K562 (cell line): ENCODE results near the gene RGR. TPM values are rescaled to one million over a fixed set of nuclear protein-coding genes. Genes with fewer than 3 reads are reported as not detected.

Experiments used
- ARHGAP35 ChIP-seq: fragments of 450-650 bp; IDR thresholded peaks from 2 replicates; pipeline ENCODE4 v1.6.1; 2018; ENCODE audit not compliant: partially characterized antibody
- CREB1 ChIP-seq, 2 experiments: sonication (generic) in 1 of 2; formaldehyde crosslinking in 1 of 2; IDR thresholded peaks; 2 replicates each; pipeline versions ENCODE4 v1.6.1 to v1.8.0; 2012 to 2022; ENCODE audit warnings: inconsistent platforms in 1 of 2, mild to moderate bottlenecking in 1 of 2, missing genetic modification reagents in 1 of 2, moderate library complexity in 1 of 2
- DDX20 ChIP-seq: fragments of 450-650 bp; IDR thresholded peaks from 2 replicates; pipeline ENCODE4 v1.6.1; 2016; ENCODE audit warnings: missing genetic modification characterization, low read depth, mild to moderate bottlenecking, missing compliant biosample characterization, moderate library complexity
- E2F8 ChIP-seq: fragments of 450-650 bp; IDR thresholded peaks from 2 replicates; pipeline ENCODE4 v1.7.1; 2018; ENCODE audit warnings: mild to moderate bottlenecking, low read depth; ENCODE audit not compliant: partially characterized antibody
- GMEB1 ChIP-seq: fragments of 250-450 bp; sonication (Bioruptor Pico); IDR thresholded peaks from 2 replicates; pipeline ENCODE4 v1.4.0; 2020; ENCODE audit warnings: mild to moderate bottlenecking
- GTF2A2 ChIP-seq: IDR thresholded peaks from 2 replicates; pipeline ENCODE4 v1.6.1; 2016; ENCODE audit warnings: mild to moderate bottlenecking, missing genetic modification characterization, missing compliant biosample characterization
- HMG20B ChIP-seq: fragments of 250-450 bp; sonication (Bioruptor Pico); IDR thresholded peaks from 2 replicates; pipeline ENCODE4 v1.5.0; 2021; ENCODE audit warnings: mild to moderate bottlenecking
- ILF3 ChIP-seq: fragments of 450-650 bp; IDR thresholded peaks from 2 replicates; pipeline ENCODE4 v1.6.1; 2018; ENCODE audit warnings: antibody characterized with exemption, mild to moderate bottlenecking, moderate library complexity, borderline replicate concordance
- NFYB ChIP-seq: IDR thresholded peaks from 2 replicates; pipeline ENCODE4 v1.6.1; 2011; ENCODE audit warnings: mild to moderate bottlenecking, moderate library complexity; ENCODE audit not compliant: insufficient read length; ENCODE audit errors: extremely low read depth
- NRF1 ChIP-seq, 2 experiments: fragments of 450-650 bp; IDR thresholded peaks in 1 of 2; conservative IDR thresholded peaks in 1 of 2; 2 replicates each; pipeline ENCODE4 v1.6.1; 2014; ENCODE audit warnings: mild to moderate bottlenecking in 2 of 2
- RBM14 ChIP-seq: fragments of 200-400 bp; formaldehyde crosslinking; IDR thresholded peaks from 2 replicates; pipeline ENCODE4 v1.6.1; 2018; ENCODE audit warnings: low read depth, mild to moderate bottlenecking, low read length, moderate library complexity, borderline replicate concordance; ENCODE audit not compliant: insufficient read depth
- RHOXF2B ChIP-seq: fragments of 250-450 bp; sonication (Bioruptor Pico); conservative IDR thresholded peaks from 2 replicates; pipeline ENCODE4 v1.5.1; 2021
- RUNX1 ChIP-seq: sonication (generic); IDR thresholded peaks from 2 replicates; pipeline ENCODE4 v1.6.1; 2016; ENCODE audit warnings: antibody characterized with exemption, low read depth
- SAP30 ChIP-seq: fragments of 200-600 bp; sonication (generic); IDR thresholded peaks from 2 replicates; pipeline ENCODE4 v1.6.1; 2012; ENCODE audit warnings: borderline replicate concordance, low read depth, mild to moderate bottlenecking, moderate library complexity, low read length, control low read depth, inconsistent platforms; ENCODE audit not compliant: insufficient read depth, poor library complexity, severe bottlenecking
- SNAPC5 ChIP-seq: fragments of 250-450 bp; sonication (Bioruptor Pico); IDR thresholded peaks from 2 replicates; pipeline ENCODE4 v1.8.0; 2021; ENCODE audit warnings: moderate library complexity, mild to moderate bottlenecking, inconsistent platforms
- TARDBP ChIP-seq: fragments of 450-650 bp; IDR thresholded peaks from 2 replicates; pipeline ENCODE4 v1.6.1; 2016
- TGIF2 ChIP-seq: sonication (generic); formaldehyde crosslinking; IDR thresholded peaks from 2 replicates; pipeline ENCODE4 v1.8.1; 2022; ENCODE audit warnings: mild to moderate bottlenecking, missing genetic modification reagents, moderate library complexity
- ZBED1 ChIP-seq: IDR thresholded peaks from 2 replicates; pipeline ENCODE4 v1.6.1; 2014
- ZBTB2 ChIP-seq: fragments of 450-650 bp; IDR thresholded peaks from 2 replicates; pipeline ENCODE4 v1.6.1; 2016; ENCODE audit warnings: antibody characterized with exemption
- ZNF134 ChIP-seq: fragments of 250-450 bp; sonication (Bioruptor Pico); conservative IDR thresholded peaks from 2 replicates; pipeline ENCODE4 v1.4.0; 2020
- ZNF354B ChIP-seq: fragments of 250-450 bp; sonication (Bioruptor Pico); IDR thresholded peaks from 2 replicates; pipeline ENCODE4 v1.4.0; 2020
- ZNF696 ChIP-seq: fragments of 250-450 bp; sonication (Bioruptor Pico); conservative IDR thresholded peaks from 2 replicates; pipeline ENCODE4 v1.4.0; 2020; ENCODE audit warnings: mild to moderate bottlenecking, moderate library complexity
- polyA plus RNA-seq, 8 experiments: library from polyadenylated mRNA; depleted of rRNA in 4 of 8; stranded (reverse) in 5 of 8; unstranded in 3 of 8; fragments of >200 nt; fragmentation: Nextera tagmentation in 2 of 8; fragmentation: Illumina TruSeq in 1 of 8; extraction: Ambion mirVana in 2 of 8; extraction: Trizol in 1 of 8; gene quantifications; 2 replicates each; pipeline versions ENCODE4 v1.2.1 to v1.2.3, GENCODE V29; 2011 to 2014; ENCODE audit warnings: inconsistent platforms in 1 of 8, missing spikeins in 1 of 8
- total RNA-seq, 7 experiments: library from RNA; depleted of rRNA in 6 of 7; stranded (reverse); fragments of >200 nt in 6 of 7; fragmentation: Illumina TruSeq in 2 of 7; extraction: Trizol in 2 of 7; gene quantifications; 2 replicates each; pipeline versions ENCODE4 v1.2.1 to v1.2.3, GENCODE V29; 2011 to 2021; ENCODE audit warnings: low replicate concordance in 1 of 7

Gene RGR
- total and polyA plus RNA-seq, 9 of the 15 experiments (the other 6 are each of a cell fraction or from before 2014, with no cell fraction given): not detected

GRCh38 chr10:84293574-84294016 is 48.7 kb downstream of the RGR start (continued):
- TF ChIP-seq E2F8: peak; percentile 69
- TF ChIP-seq SNAPC5 (CRISPR knock-in tag): no peak
- TF ChIP-seq ZNF354B (CRISPR knock-in tag): no peak
- no peak for TF ChIP-seq GTF2A2 (tag)
- no peak for TF ChIP-seq HMG20B (CRISPR knock-in tag)
- no peak; the same call in 1 of the 2 replicates for TF ChIP-seq TGIF2 (CRISPR knock-in tag)
- TF ChIP-seq DDX20 (tag): no peak
- no peak for TF ChIP-seq ARHGAP35
- 0 out of 2 replicates have a peak, but pooled peaks have one; percentile 60 for TF ChIP-seq ZNF134 (CRISPR knock-in tag)
- peak; percentile 89 for TF ChIP-seq RUNX1
- TF ChIP-seq ILF3: no peak; the same call in 1 of the 2 replicates
- no peak for TF ChIP-seq RBM14
- no peak for TF ChIP-seq ZNF696 (CRISPR knock-in tag)
- TF ChIP-seq TARDBP: peak; percentile 66; the same call in 1 of the 2 replicates
- no peak for TF ChIP-seq NFYB
- TF ChIP-seq NRF1 (conservative IDR thresholded peaks at IDR 0.05 in 1 of 2, IDR thresholded peaks at IDR 0.05 in 1 of 2): peak; percentile 62 to 70
- peak; percentile 45 for TF ChIP-seq SAP30
- TF ChIP-seq ZBED1: peak; percentile 81
- TF ChIP-seq GMEB1 (CRISPR knock-in tag): peak; percentile 36; the same call in 1 of the 2 replicates
- TF ChIP-seq RHOXF2B (CRISPR knock-in tag): no peak
- TF ChIP-seq CREB1 (IDR thresholded peaks at IDR 0.05): peak; percentile 80; the same call in 1 of the 2 replicates
- TF ChIP-seq CREB1 (CRISPR knock-in tag; IDR thresholded peaks at IDR 0.05): peak; percentile 70; the same call in 1 of the 2 replicates
- peak; percentile 62; the same call in 1 of the 2 replicates for TF ChIP-seq ZBTB2
